GM12891 (cell line): ENCODE data around the gene RLN2.

ENCODE experiments used
- POLR2A ChIP-seq: IDR thresholded peaks from 2 replicates; pipeline ENCODE4 v1.6.1; 2011; ENCODE audit warnings: low read depth, low read length, control low read depth
- POLR2AphosphoS5 ChIP-seq: IDR thresholded peaks from 2 replicates; pipeline ENCODE4 v1.6.1; 2011; ENCODE audit warnings: low read depth, low read length, control low read depth
- POU2F2 ChIP-seq: IDR thresholded peaks from 2 replicates; pipeline ENCODE4 v1.6.1; 2011; ENCODE audit warnings: low read depth, mild to moderate bottlenecking, control low read depth, low read length, moderate library complexity
- TAF1 ChIP-seq: IDR thresholded peaks from 2 replicates; pipeline ENCODE4 v1.6.1; 2011; ENCODE audit warnings: low read depth, low read length, control low read depth

- TF ChIP-seq POLR2AphosphoS5 (no peak), POLR2A (no peak), TAF1 (no peak), POU2F2 (no peak)
Measured at GRCh38 chr9:5310851-5311250, 6.3 kb upstream of the RLN2 start.
